Calu3 (cell line): Measurements from ENCODE around the gene DIAPH2. TPM values are rescaled to one million over a fixed set of nuclear protein-coding genes. Genes with fewer than 3 reads are reported as not detected.

ENCODE experiments used
- BruUV-seq: library from RNA; stranded (reverse); fragments of 400-500 nt; replicated peaks from 2 replicates; lab custom pipeline; 2021; lab: Mats Ljungman, UMichigan
- CTCF ChIA-PET: fragments of 300-600 bp; sonication (Branson Sonifier 250); formaldehyde crosslinking; loops from one replicate; lab custom pipeline; 2022; ENCODE audit warnings: antibody characterized with exemption; lab: Charles Lee
- DNase-seq: peaks from one replicate; pipeline ENCODE4 v3.0.0; 2022
- H3K27ac Mint-ChIP-seq: one replicate; pipeline ENCODE4 v1.8.0; 2022; ENCODE audit warnings: mixed read lengths; ENCODE audit not compliant: unreplicated experiment
- H3K27me3 Mint-ChIP-seq: one replicate; pipeline ENCODE4 v1.8.0; 2022; ENCODE audit warnings: mixed read lengths; ENCODE audit not compliant: unreplicated experiment
- H3K36me3 Mint-ChIP-seq: one replicate; pipeline ENCODE4 v1.8.0; 2022; ENCODE audit warnings: mild to moderate bottlenecking, moderate library complexity, mixed read lengths; ENCODE audit not compliant: insufficient read depth, unreplicated experiment
- H3K4me1 Mint-ChIP-seq: one replicate; pipeline ENCODE4 v1.8.0; 2022; ENCODE audit warnings: mild to moderate bottlenecking, low read depth, mixed read lengths; ENCODE audit not compliant: unreplicated experiment
- H3K4me3 Mint-ChIP-seq: one replicate; pipeline ENCODE4 v1.8.0; 2022; ENCODE audit warnings: mild to moderate bottlenecking, low read depth, moderate library complexity, mixed read lengths; ENCODE audit not compliant: unreplicated experiment
- H3K9me3 Mint-ChIP-seq: one replicate; pipeline ENCODE4 v1.8.0; 2022; ENCODE audit warnings: low read depth, mixed read lengths; ENCODE audit not compliant: unreplicated experiment
- intact Hi-C: fragments of 100-400 bp; cut with micrococcal nuclease; formaldehyde crosslinking; loops from one replicate; pipeline ENCODE4 v1.10.0; 2022; ENCODE audit not compliant: unreplicated experiment
- total RNA-seq: library from RNA; stranded (reverse); gene quantifications from 2 replicates; pipeline ENCODE4 v1.2.3, GENCODE V29; 2022
- TF ChIP-seq, protein P1 (sequence below): fragments of 200-600 bp; IDR thresholded peaks from one replicate; pipeline ENCODE4 v1.8.0; 2022; ENCODE audit warnings: antibody characterized with exemption; ENCODE audit not compliant: unreplicated experiment

Gene DIAPH2
- total RNA-seq, 1 experiment from 2014 or later: 24.2 TPM

DNA sequence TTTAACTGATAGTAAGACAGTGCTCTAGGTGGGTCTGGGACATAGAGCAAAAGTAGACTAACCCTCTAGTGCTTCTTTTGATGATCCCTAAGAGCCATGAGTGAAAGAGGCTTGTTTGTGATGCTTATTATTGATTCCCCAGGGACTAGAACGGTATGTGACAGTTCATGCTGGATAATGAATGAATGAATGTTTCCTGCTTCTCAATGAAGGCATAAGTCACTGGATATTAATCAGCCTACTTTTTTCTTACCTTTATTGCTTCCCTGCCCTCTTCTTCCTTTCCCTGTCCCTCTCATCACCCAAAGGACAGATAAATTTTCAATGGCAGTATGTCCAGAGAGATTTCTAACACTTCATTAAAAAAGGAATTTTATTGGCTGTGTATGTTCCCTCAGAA, 685.3 kb downstream of the DIAPH2 start:
- CTCF ChIA-PET: no interaction called here
- TF ChIP-seq, protein P1, sequence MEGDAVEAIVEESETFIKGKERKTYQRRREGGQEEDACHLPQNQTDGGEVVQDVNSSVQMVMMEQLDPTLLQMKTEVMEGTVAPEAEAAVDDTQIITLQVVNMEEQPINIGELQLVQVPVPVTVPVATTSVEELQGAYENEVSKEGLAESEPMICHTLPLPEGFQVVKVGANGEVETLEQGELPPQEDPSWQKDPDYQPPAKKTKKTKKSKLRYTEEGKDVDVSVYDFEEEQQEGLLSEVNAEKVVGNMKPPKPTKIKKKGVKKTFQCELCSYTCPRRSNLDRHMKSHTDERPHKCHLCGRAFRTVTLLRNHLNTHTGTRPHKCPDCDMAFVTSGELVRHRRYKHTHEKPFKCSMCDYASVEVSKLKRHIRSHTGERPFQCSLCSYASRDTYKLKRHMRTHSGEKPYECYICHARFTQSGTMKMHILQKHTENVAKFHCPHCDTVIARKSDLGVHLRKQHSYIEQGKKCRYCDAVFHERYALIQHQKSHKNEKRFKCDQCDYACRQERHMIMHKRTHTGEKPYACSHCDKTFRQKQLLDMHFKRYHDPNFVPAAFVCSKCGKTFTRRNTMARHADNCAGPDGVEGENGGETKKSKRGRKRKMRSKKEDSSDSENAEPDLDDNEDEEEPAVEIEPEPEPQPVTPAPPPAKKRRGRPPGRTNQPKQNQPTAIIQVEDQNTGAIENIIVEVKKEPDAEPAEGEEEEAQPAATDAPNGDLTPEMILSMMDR: no peak
- H3K36me3 Mint-ChIP-seq: no peaks in the 10 kb centered on the region
- no peak overlapping the region for H3K4me3 Mint-ChIP-seq
- BruUV-seq: no TSS peak
- no peak overlapping the region for H3K27ac Mint-ChIP-seq
- H3K9me3 Mint-ChIP-seq: no peaks in the 10 kb centered on the region
- no peak for DNase-seq
- H3K4me1 Mint-ChIP-seq: no peaks in the 10 kb centered on the region
- no peaks in the 10 kb centered on the region for H3K27me3 Mint-ChIP-seq
- intact Hi-C loops: no loop called here

DNA sequence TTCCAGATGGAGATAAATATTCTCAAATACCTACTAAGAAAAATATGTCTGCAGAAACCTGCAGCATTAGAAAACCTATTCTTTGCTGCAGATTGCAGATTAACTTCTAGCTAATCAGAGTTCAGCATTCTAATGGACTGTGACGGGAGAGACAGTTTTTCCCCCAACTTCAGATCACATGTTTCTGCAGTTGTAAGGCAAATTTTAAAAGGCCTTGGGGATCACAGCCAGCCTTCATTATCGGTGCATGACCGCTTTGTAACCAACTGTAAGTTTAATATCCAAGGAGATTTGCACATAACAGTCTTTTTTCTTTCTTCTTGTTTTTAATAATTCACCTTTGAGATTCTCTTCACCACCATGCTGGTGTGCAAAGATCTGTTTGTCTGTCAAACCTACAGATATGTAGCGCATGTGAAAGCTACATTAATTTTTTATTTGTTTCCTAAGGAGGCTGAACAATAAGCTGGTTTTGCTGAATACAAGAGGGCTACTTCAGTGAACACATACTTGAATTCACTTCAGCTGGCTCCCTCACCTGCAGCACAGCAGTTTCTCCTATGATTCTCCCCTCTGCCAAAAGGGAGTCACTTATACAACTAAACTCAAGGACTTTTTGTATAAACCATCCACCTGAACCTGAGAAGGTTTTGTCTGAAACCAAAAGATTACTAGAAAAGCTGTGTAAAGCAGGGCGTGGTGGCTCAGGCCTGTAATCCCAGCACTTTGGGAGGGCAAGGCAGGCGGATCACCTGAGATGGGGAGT, 687.5 kb downstream of the DIAPH2 start:
- no peak overlapping the region for H3K27ac Mint-ChIP-seq
- no peaks in the 10 kb centered on the region for H3K36me3 Mint-ChIP-seq
- no peaks in the 10 kb centered on the region for H3K27me3 Mint-ChIP-seq
- no peaks in the 10 kb centered on the region for H3K9me3 Mint-ChIP-seq
- CTCF ChIA-PET: interaction anchor here (0.7 kb wide), 1 partner anchor 286 kb away, joined by 4 read pairs; no protein-coding TSS in a partner anchor
- H3K4me3 Mint-ChIP-seq: no peak overlapping the region
- H3K4me1 Mint-ChIP-seq: no peaks in the 10 kb centered on the region
- TF ChIP-seq, protein P1: no peak
- intact Hi-C loops: no loop called here
- DNase-seq: no peak
- no TSS peak for BruUV-seq

DNA sequence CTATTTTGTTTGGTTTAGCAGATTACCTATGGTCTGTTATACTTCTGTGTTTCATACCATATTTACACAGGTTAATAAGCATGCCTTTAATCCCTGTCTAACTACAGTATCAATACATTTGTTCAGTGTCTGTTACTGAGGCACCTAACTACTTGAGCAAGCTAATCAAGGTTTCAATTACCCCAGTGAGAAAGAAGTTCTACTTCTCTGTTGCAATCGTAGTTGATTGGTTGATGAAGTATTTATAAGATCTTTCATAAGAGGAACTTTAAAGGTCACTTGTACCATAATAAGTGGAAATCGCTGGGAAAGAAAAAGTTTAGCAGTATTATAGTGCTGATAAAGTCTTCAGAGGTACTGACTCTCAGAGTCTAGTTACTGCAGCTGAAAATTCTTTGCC, 689.6 kb downstream of the DIAPH2 start:
- no peak overlapping the region for H3K4me3 Mint-ChIP-seq
- no peaks in the 10 kb centered on the region for H3K27me3 Mint-ChIP-seq
- CTCF ChIA-PET: no interaction called here
- no peak overlapping the region for H3K27ac Mint-ChIP-seq
- no peak for DNase-seq
- TF ChIP-seq, protein P1: no peak
- no peaks in the 10 kb centered on the region for H3K4me1 Mint-ChIP-seq
- BruUV-seq: no TSS peak
- no peaks in the 10 kb centered on the region for H3K9me3 Mint-ChIP-seq
- intact Hi-C loops: no loop called here
- H3K36me3 Mint-ChIP-seq: no peaks in the 10 kb centered on the region

DNA sequence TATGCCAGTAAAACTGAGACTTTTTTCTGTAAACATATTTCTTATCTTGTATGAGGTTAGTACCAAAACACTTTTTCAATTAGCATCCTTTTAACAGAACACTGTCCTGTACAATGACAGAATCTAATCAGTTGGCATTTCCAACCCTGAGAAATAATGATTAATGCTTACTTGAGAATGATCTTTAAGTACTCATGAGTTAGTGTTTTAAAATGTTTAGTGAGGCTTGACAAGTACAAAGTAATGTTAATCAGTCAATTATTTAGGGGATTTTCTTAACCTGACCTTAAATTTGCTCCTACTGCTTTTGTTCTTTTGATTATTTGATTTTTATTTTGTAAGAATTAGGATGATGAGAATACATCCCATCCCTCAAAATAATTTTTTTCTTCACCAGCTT, 695.6 kb downstream of the DIAPH2 start:
- no peaks in the 10 kb centered on the region for H3K36me3 Mint-ChIP-seq

More for the DNA sequence above, 695.6 kb downstream of the DIAPH2 start:
- TF ChIP-seq, protein P1: no peak
- H3K27ac Mint-ChIP-seq: no peak overlapping the region
- no peaks in the 10 kb centered on the region for H3K4me1 Mint-ChIP-seq
- intact Hi-C loops: no loop called here
- no peak for DNase-seq
- no peaks in the 10 kb centered on the region for H3K9me3 Mint-ChIP-seq
- no peak overlapping the region for H3K4me3 Mint-ChIP-seq
- CTCF ChIA-PET: no interaction called here
- no TSS peak for BruUV-seq
- H3K27me3 Mint-ChIP-seq: no peaks in the 10 kb centered on the region
